Stimulated activated CD4-positive, alpha-beta T cell treated with anti-CD3 and anti-CD28 coated beads, TNF-alpha, amount 100 ng/mL, for 24 hours (primary cell): ENCODE data around the gene UMODL1.

ENCODE experiments used
- DNase-seq, 3 experiments: peaks; one replicate each; pipeline ENCODE4 v3.0.0-alpha.2; 2020; ENCODE audit warnings: low read depth in 3 of 3

UMODL1 gene

GRCh38 chr21:42130441-42130840, 59.3 kb downstream of the UMODL1 start:
- no peak for DNase-seq

- DNase-seq = no peak
Measured at GRCh38 chr21:42132183-42132582, 61.1 kb downstream of the UMODL1 start.

GRCh38 chr21:42133131-42133530, 62.0 kb downstream of the UMODL1 start:
- DNase-seq = no peak

GRCh38 chr21:42135386-42136052, 64.4 kb downstream of the UMODL1 start:
- no peak for DNase-seq

- no peak for DNase-seq
Measured at GRCh38 chr21:42137191-42137904, 66.2 kb downstream of the UMODL1 start.

- DNase-seq = no peak
Measured at GRCh38 chr21:42140196-42140934, 69.2 kb downstream of the UMODL1 start.

GRCh38 chr21:42141643-42142042, 70.5 kb downstream of the UMODL1 start:
- no peak for DNase-seq

- DNase-seq = no peak
Measured at GRCh38 chr21:42142141-42142540, 71.0 kb downstream of the UMODL1 start.

GRCh38 chr21:42142627-42143026, 71.5 kb downstream of the UMODL1 start:
- no peak for DNase-seq

GRCh38 chr21:42143111-42143510, 72.0 kb downstream of the UMODL1 start:
- no peak for DNase-seq

GRCh38 chr21:42144221-42144620, 73.1 kb downstream of the UMODL1 start:
- no peak for DNase-seq

- no peak for DNase-seq
Measured at GRCh38 chr21:42144679-42145568, 73.8 kb downstream of the UMODL1 start.

GRCh38 chr21:42145569-42146272, 74.6 kb downstream of the UMODL1 start:
- peak; percentile 33 to 50 (median 49) for DNase-seq

- DNase-seq = no peak
Measured at GRCh38 chr21:42146273-42146805, 75.2 kb downstream of the UMODL1 start.

- no peak for DNase-seq
Measured at GRCh38 chr21:42146821-42147220, 75.7 kb downstream of the UMODL1 start.

- no peak for DNase-seq
Measured at GRCh38 chr21:42147386-42148020, 76.4 kb downstream of the UMODL1 start.

- no peak for DNase-seq
Measured at GRCh38 chr21:42148097-42148496, 77.0 kb downstream of the UMODL1 start.

- no peak for DNase-seq
Measured at GRCh38 chr21:42148584-42148983, 77.5 kb downstream of the UMODL1 start.

GRCh38 chr21:42149656-42150473, 78.7 kb downstream of the UMODL1 start:
- no peak for DNase-seq
